ENCODE measurements around the gene FAXDC2.
A peak's percentile ranks its signal among the peaks of the same experiment; 100 is the strongest.

FAXDC2 gene

DNA sequence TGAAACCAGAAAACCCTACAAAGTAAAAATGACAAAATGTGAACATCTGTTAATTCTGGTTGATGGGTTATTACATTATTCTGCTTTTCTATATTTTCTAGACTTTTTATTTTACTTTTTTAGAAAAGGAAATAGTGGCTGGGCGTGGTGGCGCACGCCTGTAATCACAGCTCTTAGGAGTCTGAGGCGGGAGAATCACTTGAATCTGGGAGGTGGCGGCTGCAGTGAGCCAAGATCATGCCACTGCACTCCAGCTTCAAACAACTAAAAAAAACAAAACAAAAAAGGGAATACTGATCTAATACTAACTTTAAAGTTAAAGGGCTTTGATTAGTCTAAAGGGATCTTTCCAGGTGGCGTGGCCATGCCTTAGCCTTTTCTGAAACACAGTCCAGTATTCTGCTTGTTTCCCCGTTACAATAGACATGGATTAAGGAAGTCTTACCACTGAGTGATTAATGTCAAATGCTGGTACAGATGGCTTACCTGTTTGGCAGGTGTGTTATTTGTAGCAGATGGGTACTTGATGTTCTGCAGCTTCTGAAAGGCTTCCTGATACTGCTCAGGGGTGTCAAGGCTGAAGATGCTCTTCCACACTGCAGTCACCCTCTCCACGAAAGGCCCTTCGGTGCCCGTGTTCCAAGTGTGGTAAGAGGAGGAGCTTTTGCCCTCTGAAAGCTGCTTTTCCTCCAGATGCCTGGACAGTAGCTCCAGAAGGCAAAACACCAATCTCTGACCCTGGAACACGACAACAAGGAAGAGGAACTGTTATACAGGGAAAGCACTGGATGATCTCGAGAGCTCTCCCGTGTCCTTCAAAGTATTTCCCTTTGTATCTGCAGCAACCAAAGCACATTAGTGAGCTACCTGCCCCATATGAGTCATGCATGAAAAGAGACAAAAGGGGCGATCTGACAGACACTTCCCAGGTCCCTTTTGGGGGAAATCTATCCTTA, 45.5 kb upstream of the FAXDC2 start:
- Histone ChIP-seq H3K18ac (ENCODE audit: low read length) (no peak overlapping the region), H2BK120ac (ENCODE audit: low read depth, low read length) (no peak overlapping the region), H3K79me1 (ENCODE audit: low read length) (no peaks in the 10 kb centered on the region), H2AK5ac (ENCODE audit: low read length) (no peak overlapping the region), H3K4ac (ENCODE audit: low read depth, low read length) (no peak overlapping the region), H3K56ac (ENCODE audit: low read length) (no peak overlapping the region), H4K8ac (ENCODE audit: low read depth, low read length) (no peak overlapping the region), H3K27me3 (ENCODE audit: insufficient read depth, low read length, poor library complexity) (no peaks in the 10 kb centered on the region), H3K79me2 (ENCODE audit: control insufficient read depth, insufficient read depth, low read length) (no peaks in the 10 kb centered on the region), H2BK5ac (ENCODE audit: low read length) (no peak overlapping the region), H3K4me3 (ENCODE audit: low read length) (no peak overlapping the region), H2BK15ac (replicated peaks; ENCODE audit: low read depth) (no peak overlapping the region), H4K5ac (ENCODE audit: low read length) (no peak overlapping the region), H3K9ac (ENCODE audit: low read length) (no peak overlapping the region), H3K27ac (ENCODE audit: low read depth, low read length) (no peak overlapping the region), H3K4me2 (ENCODE audit: low read length) (no peak overlapping the region), H3K4me1 (ENCODE audit: control insufficient read depth, low read depth, low read length) (no peaks in the 10 kb centered on the region), H3K36me3 (ENCODE audit: control insufficient read depth, insufficient read depth, low read length) (peaks cover 18% of the 10 kb centered on the region), H3K23ac (ENCODE audit: low read length) (no peak overlapping the region)
- DNase-seq, result no peak
- no CpG with 5 or more reads among the region's 14 CpGs for WGBS (ENCODE audit: extremely low coverage, insufficient coverage, low lambda C conversion rate)

DNA sequence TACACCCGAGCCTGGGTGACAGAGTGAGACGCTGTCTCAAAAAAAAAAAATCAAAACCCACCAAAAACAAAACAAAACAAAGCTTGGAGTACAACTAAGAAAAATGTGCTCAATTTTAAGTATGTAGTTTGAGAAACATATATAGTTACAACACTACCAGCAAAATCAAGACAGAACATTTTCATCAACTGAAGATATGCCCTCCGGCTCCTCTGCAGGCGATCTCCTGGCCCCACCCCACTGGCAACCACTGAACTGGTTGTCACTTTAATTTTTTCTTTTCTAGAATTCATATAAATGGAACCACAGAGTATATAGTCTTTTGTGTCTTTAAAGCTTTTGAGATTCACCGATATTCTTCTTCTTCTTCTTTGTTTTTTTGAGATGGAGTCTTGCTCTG, 43.0 kb upstream of the FAXDC2 start:
- no peak overlapping the region for H3K4ac ChIP-seq (ENCODE audit: low read depth, low read length)
- no peak for DNase-seq
- H4K5ac ChIP-seq (ENCODE audit: low read length), result no peak overlapping the region
- H3K4me2 ChIP-seq (ENCODE audit: low read length), result no peak overlapping the region
- no peak overlapping the region for H3K18ac ChIP-seq (ENCODE audit: low read length)
- no peak overlapping the region for H4K8ac ChIP-seq (ENCODE audit: low read depth, low read length)
- H2BK120ac ChIP-seq (ENCODE audit: low read depth, low read length), result no peak overlapping the region
- H3K36me3 ChIP-seq (ENCODE audit: control insufficient read depth, insufficient read depth, low read length), result peaks cover 16% of the 10 kb centered on the region
- no peaks in the 10 kb centered on the region for H3K79me2 ChIP-seq (ENCODE audit: control insufficient read depth, insufficient read depth, low read length)
- H2AK5ac ChIP-seq (ENCODE audit: low read length), result no peak overlapping the region
- no peak overlapping the region for H3K56ac ChIP-seq (ENCODE audit: low read length)
- no CpG with 5 or more reads among the region's 5 CpGs for WGBS (ENCODE audit: extremely low coverage, insufficient coverage, low lambda C conversion rate)
- H3K4me1 ChIP-seq (ENCODE audit: control insufficient read depth, low read depth, low read length), result no peaks in the 10 kb centered on the region
- no peak overlapping the region for H3K9ac ChIP-seq (ENCODE audit: low read length)
- H3K27me3 ChIP-seq (ENCODE audit: insufficient read depth, low read length, poor library complexity), result no peaks in the 10 kb centered on the region
- no peak overlapping the region for H3K4me3 ChIP-seq (ENCODE audit: low read length)
- H2BK5ac ChIP-seq (ENCODE audit: low read length), result no peak overlapping the region
- H3K27ac ChIP-seq (ENCODE audit: low read depth, low read length), result no peak overlapping the region
- no peak overlapping the region for H3K23ac ChIP-seq (ENCODE audit: low read length)
- H2BK15ac ChIP-seq (replicated peaks; ENCODE audit: low read depth), result no peak overlapping the region
- H3K79me1 ChIP-seq (ENCODE audit: low read length), result no peaks in the 10 kb centered on the region

DNA sequence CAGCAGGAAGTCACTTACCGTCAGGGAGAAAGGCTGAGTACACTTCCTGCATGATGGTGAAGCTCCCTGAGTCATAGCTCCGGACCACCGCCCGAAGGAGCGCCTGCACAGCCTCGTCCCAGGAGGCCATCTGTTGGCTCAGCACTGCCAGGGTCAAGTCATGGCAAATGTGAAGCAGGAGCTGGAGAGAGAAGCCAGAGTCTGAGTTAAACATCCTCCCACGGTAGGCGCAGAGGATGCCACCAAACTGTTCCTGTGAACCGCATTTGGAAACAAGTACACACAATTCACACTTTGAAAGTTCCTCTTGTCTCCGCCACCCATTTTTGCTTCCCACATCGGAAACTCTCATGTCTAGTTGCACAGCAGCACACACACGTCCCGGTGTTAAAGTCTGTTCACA, 42.0 kb upstream of the FAXDC2 start:
- Histone ChIP-seq H3K79me1 (ENCODE audit: low read length) (no peaks in the 10 kb centered on the region), H3K4me2 (ENCODE audit: low read length) (no peak overlapping the region), H3K9ac (ENCODE audit: low read length) (no peak overlapping the region), H3K4me3 (ENCODE audit: low read length) (no peak overlapping the region), H3K27me3 (ENCODE audit: insufficient read depth, low read length, poor library complexity) (no peaks in the 10 kb centered on the region), H3K27ac (ENCODE audit: low read depth, low read length) (no peak overlapping the region), H3K18ac (ENCODE audit: low read length) (no peak overlapping the region), H2BK120ac (ENCODE audit: low read depth, low read length) (no peak overlapping the region), H3K4me1 (ENCODE audit: control insufficient read depth, low read depth, low read length) (no peaks in the 10 kb centered on the region), H3K23ac (ENCODE audit: low read length) (no peak overlapping the region), H3K79me2 (ENCODE audit: control insufficient read depth, insufficient read depth, low read length) (no peaks in the 10 kb centered on the region), H3K56ac (ENCODE audit: low read length) (no peak overlapping the region), H2AK5ac (ENCODE audit: low read length) (no peak overlapping the region), H3K36me3 (ENCODE audit: control insufficient read depth, insufficient read depth, low read length) (peaks cover 17% of the 10 kb centered on the region), H4K8ac (ENCODE audit: low read depth, low read length) (no peak overlapping the region), H3K4ac (ENCODE audit: low read depth, low read length) (no peak overlapping the region), H2BK15ac (replicated peaks; ENCODE audit: low read depth) (no peak overlapping the region), H4K5ac (ENCODE audit: low read length) (no peak overlapping the region), H2BK5ac (ENCODE audit: low read length) (no peak overlapping the region)
- no peak for DNase-seq
- WGBS (ENCODE audit: extremely low coverage, insufficient coverage, low lambda C conversion rate), result no CpG with 5 or more reads among the region's 13 CpGs

DNA sequence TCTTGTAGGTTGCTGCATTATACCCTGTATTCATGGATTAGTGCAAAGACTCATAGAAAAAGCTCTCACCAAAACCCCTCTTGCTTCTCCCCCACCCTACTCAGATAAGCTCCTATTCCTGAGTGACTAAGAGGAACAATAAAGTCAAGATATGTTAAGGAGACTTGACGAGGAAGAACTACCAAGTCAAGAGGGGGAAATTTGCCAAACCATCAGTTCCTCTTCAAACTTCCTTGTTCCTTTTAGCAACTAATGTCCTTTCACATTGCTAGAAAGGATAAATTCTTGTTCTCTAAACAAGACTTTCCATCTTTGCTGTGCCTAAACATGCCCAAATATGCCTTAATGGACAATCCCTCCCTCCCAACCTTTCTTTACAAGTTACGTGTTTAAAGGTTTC, 35.0 kb upstream of the FAXDC2 start:
- no peak overlapping the region for H3K9ac ChIP-seq (ENCODE audit: low read length)
- no peak for DNase-seq
- H3K27me3 ChIP-seq (ENCODE audit: insufficient read depth, low read length, poor library complexity), result no peaks in the 10 kb centered on the region
- no peaks in the 10 kb centered on the region for H3K79me1 ChIP-seq (ENCODE audit: low read length)
- H3K56ac ChIP-seq (ENCODE audit: low read length), result no peak overlapping the region
- no peak overlapping the region for H4K5ac ChIP-seq (ENCODE audit: low read length)
- H3K4me2 ChIP-seq (ENCODE audit: low read length), result no peak overlapping the region
- H3K4me1 ChIP-seq (ENCODE audit: control insufficient read depth, low read depth, low read length), result no peaks in the 10 kb centered on the region
- H2BK120ac ChIP-seq (ENCODE audit: low read depth, low read length), result no peak overlapping the region
- H3K4me3 ChIP-seq (ENCODE audit: low read length), result no peak overlapping the region
- no peak overlapping the region for H4K8ac ChIP-seq (ENCODE audit: low read depth, low read length)
- H3K27ac ChIP-seq (ENCODE audit: low read depth, low read length), result no peak overlapping the region
- peaks cover 10% of the 10 kb centered on the region for H3K36me3 ChIP-seq (ENCODE audit: control insufficient read depth, insufficient read depth, low read length)
- no peak overlapping the region for H2BK15ac ChIP-seq (replicated peaks; ENCODE audit: low read depth)
- H2BK5ac ChIP-seq (ENCODE audit: low read length), result no peak overlapping the region
- no peak overlapping the region for H3K23ac ChIP-seq (ENCODE audit: low read length)
- no peak overlapping the region for H3K4ac ChIP-seq (ENCODE audit: low read depth, low read length)
- WGBS (ENCODE audit: extremely low coverage, insufficient coverage, low lambda C conversion rate), result no CpG with 5 or more reads among the region's 2 CpGs
- no peak overlapping the region for H2AK5ac ChIP-seq (ENCODE audit: low read length)
- no peaks in the 10 kb centered on the region for H3K79me2 ChIP-seq (ENCODE audit: control insufficient read depth, insufficient read depth, low read length)
- H3K18ac ChIP-seq (ENCODE audit: low read length), result no peak overlapping the region

DNA sequence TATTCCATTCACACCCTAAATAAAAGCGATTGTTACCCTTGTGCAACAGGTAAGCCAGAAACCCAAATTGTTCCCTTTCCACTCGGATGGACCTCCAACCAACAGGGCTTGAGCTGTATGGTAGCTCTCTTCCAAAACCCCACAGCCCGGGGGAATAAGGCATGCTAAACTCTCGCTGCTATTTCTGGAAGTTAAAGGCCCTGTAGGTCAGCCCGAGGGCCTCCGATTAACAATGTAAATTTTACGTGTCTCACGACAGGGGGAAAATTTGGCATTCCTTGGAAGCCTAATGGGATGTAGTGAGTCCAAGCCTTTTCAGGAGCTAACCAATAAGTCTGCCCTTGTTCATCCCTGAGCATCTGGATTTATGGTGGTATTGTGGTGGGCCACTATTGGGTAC, 34.0 kb upstream of the FAXDC2 start:
- Histone ChIP-seq H4K5ac (ENCODE audit: low read length) (no peak overlapping the region), H3K27me3 (ENCODE audit: insufficient read depth, low read length, poor library complexity) (no peaks in the 10 kb centered on the region), H2AK5ac (ENCODE audit: low read length) (no peak overlapping the region), H2BK5ac (ENCODE audit: low read length) (no peak overlapping the region), H3K4me3 (ENCODE audit: low read length) (no peak overlapping the region), H3K4ac (ENCODE audit: low read depth, low read length) (no peak overlapping the region), H3K56ac (ENCODE audit: low read length) (no peak overlapping the region), H3K36me3 (ENCODE audit: control insufficient read depth, insufficient read depth, low read length) (peaks cover 8% of the 10 kb centered on the region), H3K79me2 (ENCODE audit: control insufficient read depth, insufficient read depth, low read length) (no peaks in the 10 kb centered on the region), H3K27ac (ENCODE audit: low read depth, low read length) (no peak overlapping the region), H3K18ac (ENCODE audit: low read length) (no peak overlapping the region), H3K79me1 (ENCODE audit: low read length) (no peaks in the 10 kb centered on the region), H2BK15ac (replicated peaks; ENCODE audit: low read depth) (no peak overlapping the region), H3K9ac (ENCODE audit: low read length) (no peak overlapping the region), H3K4me2 (ENCODE audit: low read length) (no peak overlapping the region), H3K4me1 (ENCODE audit: control insufficient read depth, low read depth, low read length) (no peaks in the 10 kb centered on the region), H3K23ac (ENCODE audit: low read length) (no peak overlapping the region), H4K8ac (ENCODE audit: low read depth, low read length) (no peak overlapping the region), H2BK120ac (ENCODE audit: low read depth, low read length) (no peak overlapping the region)
- peak; percentile 37 for DNase-seq
- WGBS (ENCODE audit: extremely low coverage, insufficient coverage, low lambda C conversion rate), result no CpG with 5 or more reads among the region's 8 CpGs

DNA sequence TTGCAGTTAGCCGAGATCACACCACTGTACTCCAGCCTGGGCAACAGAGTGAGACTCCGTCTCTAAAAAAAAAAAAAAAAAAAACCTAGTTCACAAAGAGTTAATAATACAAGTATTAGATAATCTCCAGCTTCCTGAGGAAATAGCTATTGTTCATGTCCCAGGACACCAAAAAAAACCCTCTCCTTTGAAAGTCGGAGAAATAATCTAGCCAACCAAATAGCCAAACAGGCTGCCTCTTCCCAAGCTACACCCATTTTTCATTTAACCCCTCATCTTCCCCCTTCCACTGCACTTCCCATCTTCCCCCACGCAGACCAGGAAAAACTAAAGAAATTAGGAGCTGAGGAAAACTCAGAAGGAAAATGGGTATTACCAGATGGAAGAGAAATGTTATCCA, 31.6 kb upstream of the FAXDC2 start:
- Histone ChIP-seq H2BK5ac (ENCODE audit: low read length) (no peak overlapping the region), H3K4me3 (ENCODE audit: low read length) (no peak overlapping the region), H3K56ac (ENCODE audit: low read length) (no peak overlapping the region), H3K36me3 (ENCODE audit: control insufficient read depth, insufficient read depth, low read length) (peaks cover 3% of the 10 kb centered on the region), H3K79me2 (ENCODE audit: control insufficient read depth, insufficient read depth, low read length) (no peaks in the 10 kb centered on the region), H3K18ac (ENCODE audit: low read length) (no peak overlapping the region), H2AK5ac (ENCODE audit: low read length) (no peak overlapping the region), H4K5ac (ENCODE audit: low read length) (no peak overlapping the region), H2BK15ac (replicated peaks; ENCODE audit: low read depth) (no peak overlapping the region), H3K23ac (ENCODE audit: low read length) (no peak overlapping the region), H3K79me1 (ENCODE audit: low read length) (no peaks in the 10 kb centered on the region), H3K4me2 (ENCODE audit: low read length) (no peak overlapping the region), H3K27me3 (ENCODE audit: insufficient read depth, low read length, poor library complexity) (no peaks in the 10 kb centered on the region), H3K4me1 (ENCODE audit: control insufficient read depth, low read depth, low read length) (no peaks in the 10 kb centered on the region), H4K8ac (ENCODE audit: low read depth, low read length) (no peak overlapping the region), H3K9ac (ENCODE audit: low read length) (no peak overlapping the region), H2BK120ac (ENCODE audit: low read depth, low read length) (no peak overlapping the region), H3K4ac (ENCODE audit: low read depth, low read length) (no peak overlapping the region), H3K27ac (ENCODE audit: low read depth, low read length) (no peak overlapping the region)
- no CpG with 5 or more reads among the region's 4 CpGs for WGBS (ENCODE audit: extremely low coverage, insufficient coverage, low lambda C conversion rate)
- DNase-seq, result no peak

Data from mesendoderm (in vitro differentiated cells).